Activated naive CD4-positive, alpha-beta T cell treated with anti-CD3 and anti-CD28 coated beads, Interleukin-2, amount 50 U/mL, for 72 hours (primary cell): ENCODE measurements around the gene FSCN2. TPM values are rescaled to one million over a fixed set of nuclear protein-coding genes. Genes with fewer than 3 reads are reported as not detected.

Experiments used
- ATAC-seq, 2 donors: fragments of 150-1000 bp; cut with Tn5 transposase; 2 replicates each; pipeline ENCODE4 v1.10.0; 2021; ENCODE audit warnings: mild to moderate bottlenecking in 2 of 2, moderate library complexity in 2 of 2
- DNase-seq, 2 donors: peaks; one replicate each; pipeline ENCODE4 v3.0.0; 2021 to 2022; ENCODE audit warnings: low spot score in 2 of 2
- H3K27ac Mint-ChIP-seq, 2 donors: one replicate each; pipeline ENCODE4 v1.8.0; 2022; ENCODE audit warnings: mild to moderate bottlenecking in 2 of 2, mixed read lengths in 2 of 2
- H3K36me3 Mint-ChIP-seq, 2 donors: one replicate each; pipeline ENCODE4 v1.8.0; 2022; ENCODE audit warnings: mixed read lengths in 2 of 2
- H3K9me3 Mint-ChIP-seq, 2 donors: one replicate each; pipeline ENCODE4 v1.8.0; 2022; ENCODE audit warnings: mixed read lengths in 2 of 2
- total RNA-seq, 2 donors: library from RNA; stranded (reverse); gene quantifications; one replicate each; pipeline ENCODE4 v1.2.3, GENCODE V29; 2022

The FSCN2 gene
- total RNA-seq, 2 donors from 2014 or later = 0.30 to 0.86 TPM

GRCh38 chr17:81509207-81509971, 18.8 kb upstream of the FSCN2 start:
- DNase-seq (no peak), ATAC-seq (no peak)
- Mint-ChIP-seq H3K36me3 (peaks cover 38 to 41% of the 10 kb centered on the region in 2 donors), H3K27ac (peak overlapping the region; percentile 87 to 98), H3K9me3 (peaks cover 0 to 3% of the 10 kb centered on the region in 2 donors)

GRCh38 chr17:81509972-81510784, 18.0 kb upstream of the FSCN2 start:
- peak overlapping the region; percentile 87 to 98 for H3K27ac Mint-ChIP-seq

GRCh38 chr17:81510785-81511553, 17.2 kb upstream of the FSCN2 start:
- Mint-ChIP-seq H3K36me3 (peaks cover 38 to 46% of the 10 kb centered on the region in 2 donors), H3K9me3 (peaks cover 0 to 3% of the 10 kb centered on the region in 2 donors), H3K27ac (peak overlapping the region; percentile 87 to 98)
- ATAC-seq = no peak
- DNase-seq = peak in 1 of 2 donors; percentile 61

More at GRCh38 chr17:81509972-81510784, 18.0 kb upstream of the FSCN2 start:
- peaks cover 0 to 3% of the 10 kb centered on the region in 2 donors for H3K9me3 Mint-ChIP-seq
- H3K36me3 Mint-ChIP-seq = peaks cover 38 to 44% of the 10 kb centered on the region in 2 donors
- no peak for ATAC-seq
- DNase-seq = no peak

GRCh38 chr17:81511554-81511803, 16.7 kb upstream of the FSCN2 start:
- Mint-ChIP-seq H3K36me3 (peaks cover 38 to 46% of the 10 kb centered on the region in 2 donors), H3K9me3 (peaks cover 0 to 3% of the 10 kb centered on the region in 2 donors), H3K27ac (peak overlapping the region; percentile 87 to 98)
- ATAC-seq = no peak
- DNase-seq = no peak

- DNase-seq = no peak
- peaks cover 38 to 46% of the 10 kb centered on the region in 2 donors for H3K36me3 Mint-ChIP-seq
Measured at GRCh38 chr17:81511804-81512561, 16.2 kb upstream of the FSCN2 start.

GRCh38 chr17:81512562-81513371, 15.4 kb upstream of the FSCN2 start, which contains the start of gene ACTG1:
Gene ACTG1, minus strand, starts transcription at chr17:81512799. Its CDS starts 445 bp downstream, at chr17:81512354.
- ATAC-seq (peak; percentile 64 to 66), DNase-seq (peak; percentile 91 to 94)
- Mint-ChIP-seq H3K27ac (peak within 1 kb of the TSS; percentile 88 to 98), H3K9me3 (peaks cover 0 to 3% of the 10 kb centered on the region in 2 donors), H3K36me3 (peaks cover 38 to 46% of the 10 kb centered on the region in 2 donors)

More at GRCh38 chr17:81511804-81512561, 16.2 kb upstream of the FSCN2 start:
- peak overlapping the region; percentile 87 to 98 for H3K27ac Mint-ChIP-seq
- ATAC-seq = peak in 1 of 2 donors; percentile 4
- H3K9me3 Mint-ChIP-seq = peaks cover 0 to 3% of the 10 kb centered on the region in 2 donors

GRCh38 chr17:81513372-81513752, 14.8 kb upstream of the FSCN2 start:
- peak; percentile 73 for DNase-seq
- ATAC-seq = peak; percentile 28 to 38
- Mint-ChIP-seq H3K27ac (peak overlapping the region; percentile 88 to 92), H3K9me3 (peaks cover 0 to 3% of the 10 kb centered on the region in 2 donors), H3K36me3 (peaks cover 38 to 46% of the 10 kb centered on the region in 2 donors)

- ATAC-seq = peak; percentile 4
- peak; percentile 56 to 74 for DNase-seq
- H3K27ac Mint-ChIP-seq = peak overlapping the region; percentile 88 to 92
- peaks cover 0 to 3% of the 10 kb centered on the region in 2 donors for H3K9me3 Mint-ChIP-seq
- peaks cover 34 to 44% of the 10 kb centered on the region in 2 donors for H3K36me3 Mint-ChIP-seq
Measured at GRCh38 chr17:81513753-81514488, 14.3 kb upstream of the FSCN2 start.

- DNase-seq = peak in 1 of 2 donors; percentile 50
- H3K36me3 Mint-ChIP-seq = peaks cover 29 to 39% of the 10 kb centered on the region in 2 donors
- H3K27ac Mint-ChIP-seq = no peak overlapping the region
- peak in 1 of 2 donors; percentile 1 for ATAC-seq
- peaks cover 0 to 3% of the 10 kb centered on the region in 2 donors for H3K9me3 Mint-ChIP-seq
Measured at GRCh38 chr17:81514489-81514738, 13.8 kb upstream of the FSCN2 start.

GRCh38 chr17:81514739-81515529, 13.2 kb upstream of the FSCN2 start:
- H3K36me3 Mint-ChIP-seq = peaks cover 24 to 34% of the 10 kb centered on the region in 2 donors
- peaks cover 0 to 3% of the 10 kb centered on the region in 2 donors for H3K9me3 Mint-ChIP-seq
- peak; percentile 75 to 85 for DNase-seq
- peak; percentile 34 to 58 for ATAC-seq
- peak overlapping the region; percentile 60 to 83 for H3K27ac Mint-ChIP-seq

- ATAC-seq (no peak), DNase-seq (no peak)
- Mint-ChIP-seq H3K27ac (peak overlapping the region in 1 of 2 donors; percentile 83), H3K36me3 (peaks cover 17 to 27% of the 10 kb centered on the region in 2 donors), H3K9me3 (peaks cover 0 to 3% of the 10 kb centered on the region in 2 donors)
Measured at GRCh38 chr17:81515530-81516041, 12.6 kb upstream of the FSCN2 start.

- DNase-seq (no peak), ATAC-seq (no peak)
- peaks cover 0 to 1% of the 10 kb centered on the region in 2 donors for H3K9me3 Mint-ChIP-seq
- H3K27ac Mint-ChIP-seq = peak overlapping the region; percentile 50 to 64
- peaks cover 9 to 19% of the 10 kb centered on the region in 2 donors for H3K36me3 Mint-ChIP-seq
Measured at GRCh38 chr17:81516439-81516838, 11.7 kb upstream of the FSCN2 start.

- Mint-ChIP-seq H3K27ac (no peak overlapping the region), H3K36me3 (peaks cover 3 to 13% of the 10 kb centered on the region in 2 donors), H3K9me3 (no peaks in the 10 kb centered on the region)
- DNase-seq (no peak), ATAC-seq (no peak)
Measured at GRCh38 chr17:81517009-81517338, 11.2 kb upstream of the FSCN2 start.
